ENCODE measurements around the gene HCN2.
"Not testable (repeated sequence)": the region's sequence is repeated elsewhere in the genome, so short reads cannot be mapped to it uniquely, and the experiment has no call there.

The HCN2 gene

DNA sequence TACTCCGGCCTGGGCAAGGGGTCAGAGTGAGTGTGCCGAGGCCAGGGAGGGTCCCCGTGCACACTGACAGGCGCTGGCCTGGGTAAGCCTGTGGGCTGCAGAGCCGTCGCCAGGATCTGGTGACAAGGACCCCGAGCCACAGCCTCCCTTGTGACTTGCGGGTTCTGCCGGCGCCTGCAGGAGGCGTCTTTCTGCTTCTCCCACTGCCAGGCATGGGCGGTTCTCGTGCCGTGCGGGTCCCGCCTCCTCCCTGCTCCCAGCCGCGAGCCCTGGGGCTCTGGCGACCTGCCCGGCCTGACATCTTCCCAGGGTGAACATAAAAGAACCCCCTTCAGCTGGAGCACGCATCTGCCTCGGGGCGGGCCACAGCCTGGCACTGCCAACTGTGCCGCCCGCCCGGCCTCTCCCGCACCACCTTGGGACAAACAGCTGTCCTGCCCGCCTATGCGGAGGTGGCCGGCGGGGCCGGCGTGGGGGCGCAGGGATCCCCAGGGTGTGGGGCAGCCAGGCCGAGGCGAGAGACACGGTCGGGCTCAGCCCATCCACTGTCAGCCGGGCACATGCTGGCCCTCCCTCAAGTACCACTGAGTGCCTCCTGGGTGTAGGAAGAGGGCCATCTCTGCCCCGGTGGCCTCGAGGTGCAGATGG lies 1.5 kb upstream of the HCN2 start:
- peak; percentile 71 for DNase-seq

DNA sequence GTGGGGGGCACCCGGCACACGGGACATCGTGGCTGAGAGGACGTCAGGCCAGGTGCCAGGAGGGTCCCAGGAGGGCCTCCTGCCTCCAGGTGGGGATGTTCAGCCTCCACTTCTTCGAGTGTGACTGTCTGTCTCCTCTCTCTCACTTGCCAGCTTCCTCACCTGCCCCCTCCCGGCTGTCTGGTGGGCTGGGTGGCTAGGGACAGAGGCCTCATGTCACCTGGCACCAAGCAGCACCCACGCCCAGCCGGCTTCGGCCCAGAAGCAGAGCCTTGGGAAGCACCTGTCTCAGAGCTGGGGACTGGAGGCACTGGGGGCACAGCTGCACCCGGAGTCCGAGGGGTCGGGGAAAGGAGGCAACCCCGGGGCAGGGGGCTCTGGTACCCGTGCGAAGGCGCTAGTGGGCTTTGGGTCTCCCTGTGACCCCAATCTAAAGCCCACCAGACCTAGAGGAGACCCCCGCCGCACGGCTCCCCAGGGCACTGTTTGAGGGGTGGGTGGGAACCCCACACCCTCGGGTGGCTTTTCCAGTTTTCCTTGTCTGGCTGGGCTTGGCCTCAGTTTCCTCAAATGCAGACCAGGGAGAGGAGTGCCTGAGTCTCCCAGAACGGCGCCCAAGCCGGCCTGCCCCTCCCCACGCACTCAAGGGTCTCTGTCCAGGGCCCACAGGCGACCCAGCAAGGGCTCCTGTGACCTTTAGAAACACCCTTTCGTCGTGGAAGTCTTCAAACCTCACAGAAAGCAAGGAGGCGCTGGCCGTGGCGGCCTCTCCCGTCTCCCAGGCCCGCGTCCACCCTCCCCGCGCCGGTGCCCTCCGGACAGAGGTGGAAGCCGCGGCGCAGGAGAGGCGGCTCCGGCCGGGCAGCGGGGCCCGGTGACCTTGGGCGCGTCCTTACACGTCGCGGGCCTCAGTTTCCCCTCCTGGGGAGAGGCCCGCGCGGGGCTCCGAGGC lies 664 bp upstream of the HCN2 start:
- DNase-seq, result peak; percentile 31

GRCh38 chr19:590396-590745 lies 690 bp downstream of the HCN2 start:
- peak; percentile 16 for DNase-seq

DNA sequence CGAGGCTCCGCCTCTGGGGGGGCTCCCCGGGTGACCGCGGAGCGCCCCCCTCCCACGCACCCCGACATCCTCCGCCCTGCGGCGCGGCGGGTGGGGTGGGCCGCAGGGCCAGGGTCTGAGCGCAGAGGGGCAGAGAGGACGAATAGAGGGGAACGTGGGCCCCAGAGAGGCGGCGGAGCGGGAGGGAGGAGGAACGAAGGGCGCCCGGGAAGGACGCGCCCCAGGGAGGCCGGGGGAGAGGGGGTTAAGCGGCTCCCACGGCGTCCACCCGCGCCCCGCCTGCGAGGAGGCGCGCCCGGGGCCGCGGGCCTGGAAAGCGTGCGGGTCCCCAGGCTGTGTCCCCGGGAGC lies 1.0 kb downstream of the HCN2 start:
- no peak for DNase-seq

GRCh38 chr19:591099-591958 lies 1.6 kb downstream of the HCN2 start:
- DNase-seq, result no peak

DNA sequence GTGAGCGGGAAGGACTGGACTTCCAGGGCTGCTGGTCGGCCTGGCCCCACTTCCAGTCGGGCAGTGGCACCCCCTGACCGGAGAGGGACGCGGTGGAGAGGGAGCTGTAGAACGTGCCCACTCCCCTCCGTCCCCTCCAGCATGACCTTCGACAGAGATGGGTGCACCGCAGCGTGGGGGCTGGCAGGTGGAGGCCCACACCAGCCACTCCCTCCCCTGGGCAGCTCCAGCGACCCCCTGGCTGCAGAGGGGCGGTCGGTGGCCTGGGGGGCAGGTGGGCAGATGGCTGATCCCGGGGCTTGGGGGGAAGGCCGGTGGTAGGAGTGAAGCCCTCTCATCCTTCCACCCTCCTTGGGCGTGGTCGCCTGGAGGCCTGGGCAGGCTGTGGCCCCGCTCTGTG lies 2.4 kb downstream of the HCN2 start:
- DNase-seq, result no peak

DNA sequence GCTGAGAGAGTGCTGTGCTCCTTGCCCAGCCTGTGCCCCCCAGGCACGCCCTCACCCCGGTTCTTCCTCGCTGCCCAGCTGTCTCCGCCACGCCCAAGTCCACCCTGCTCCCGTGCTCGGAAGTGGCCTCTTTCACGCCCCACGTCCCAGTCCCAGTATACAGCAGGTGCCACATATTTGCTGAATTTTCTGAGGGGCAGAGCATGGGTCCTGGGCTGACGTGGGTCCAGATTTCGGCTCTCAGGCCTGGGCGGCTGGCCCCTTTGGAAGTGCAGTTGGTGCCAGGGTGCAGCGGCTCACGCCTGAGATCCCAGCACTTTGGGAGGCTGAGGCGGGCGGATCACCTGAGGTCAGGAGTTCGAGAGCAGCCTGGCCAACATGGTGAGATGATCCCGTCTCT lies 3.4 kb downstream of the HCN2 start:
- no peak for DNase-seq

DNA sequence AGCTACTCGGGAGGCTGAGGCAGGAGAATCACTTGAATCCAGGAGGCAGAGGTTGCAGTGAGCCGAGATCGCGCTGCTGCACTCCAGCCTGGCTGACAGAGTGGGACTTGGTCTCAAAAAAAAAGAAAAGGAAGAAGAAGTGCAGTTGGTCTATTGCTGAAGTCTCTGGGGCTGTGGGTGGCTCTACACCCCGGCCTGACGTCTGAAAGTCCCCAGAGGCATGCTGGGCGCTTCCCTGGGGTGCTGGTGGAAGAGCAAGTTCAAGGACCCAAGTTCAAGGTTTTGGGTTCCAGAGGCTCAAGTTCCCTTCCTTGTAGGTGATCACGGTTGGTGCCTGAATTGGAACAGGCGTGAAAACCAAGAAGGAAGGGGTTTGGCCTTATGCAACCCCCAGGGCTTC lies 3.8 kb downstream of the HCN2 start:
- DNase-seq, result no peak

DNA sequence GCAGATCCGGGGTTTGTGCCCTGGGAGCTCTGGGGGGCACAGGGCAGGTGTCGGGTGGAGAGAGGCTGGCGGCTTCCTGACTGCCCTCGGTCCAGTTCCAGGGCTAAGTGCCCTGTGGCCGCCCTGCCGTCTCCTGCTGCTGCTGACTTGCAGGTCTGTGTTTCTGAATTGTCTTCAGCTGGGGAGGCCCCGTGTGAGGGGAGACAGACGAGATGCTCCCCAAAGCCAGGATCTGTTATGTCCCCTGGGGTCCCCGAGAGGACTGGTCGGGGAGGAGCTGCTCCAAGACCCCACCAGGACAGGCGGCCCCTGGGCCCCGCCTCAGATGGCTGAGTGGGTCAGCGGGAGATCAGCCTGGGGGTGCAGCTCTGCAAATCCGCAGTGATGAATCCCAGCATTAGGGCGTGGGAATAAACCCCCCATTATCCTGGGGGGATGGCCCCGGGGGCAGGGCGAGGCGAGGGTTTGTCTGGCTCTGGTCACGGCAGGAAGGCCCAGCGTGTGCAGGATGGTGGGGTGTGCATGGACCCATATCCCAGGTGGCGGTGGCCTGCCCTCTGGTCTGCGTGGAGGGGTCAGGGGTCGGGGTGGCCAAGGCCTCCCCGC lies 4.7 kb downstream of the HCN2 start:
- DNase-seq, result no peak

DNA sequence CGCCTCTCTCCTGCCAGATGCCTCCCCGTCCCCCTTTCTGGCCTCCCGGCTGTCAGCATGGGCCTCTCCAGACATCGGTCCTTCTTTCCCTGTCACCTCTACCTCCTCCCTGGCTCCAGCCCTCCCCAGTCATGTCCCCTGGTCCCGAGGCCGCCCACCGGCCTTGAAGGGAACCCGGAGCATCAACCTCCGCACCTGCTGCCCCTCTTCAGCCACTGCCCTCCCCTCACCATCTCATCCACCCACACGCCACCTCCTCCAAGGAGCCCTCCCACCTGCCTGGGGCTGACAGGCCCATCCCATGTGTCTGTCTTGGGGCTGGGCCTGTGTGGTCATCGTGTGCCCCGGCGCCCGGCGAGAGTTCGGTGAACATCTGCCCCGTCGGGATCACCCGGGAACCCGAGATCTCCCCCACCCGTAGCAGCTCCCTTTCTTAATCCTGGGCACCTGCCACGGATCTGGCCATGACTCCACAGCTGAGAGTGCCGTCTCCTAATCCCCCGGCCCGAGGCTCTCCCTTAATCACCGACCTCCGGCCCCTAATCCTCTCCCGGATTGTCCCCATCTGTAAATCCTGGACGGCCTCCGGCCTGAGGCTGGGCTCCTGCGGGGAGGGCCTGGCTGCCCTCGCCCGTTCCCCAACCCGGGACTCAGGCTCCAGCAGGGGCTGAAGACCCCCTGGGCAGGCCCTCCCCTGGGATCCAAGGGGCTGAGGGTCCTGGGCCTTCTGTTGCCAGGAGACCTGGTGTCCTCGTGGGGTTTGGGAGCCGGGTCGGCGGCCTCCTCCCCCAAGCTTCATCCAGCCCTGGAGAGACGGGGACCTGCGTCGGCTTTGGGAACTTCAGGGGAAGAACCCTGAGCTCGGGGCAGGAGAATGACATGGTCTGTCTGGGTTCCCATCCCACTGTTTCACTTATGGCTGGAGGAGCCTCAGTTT lies 5.9 kb downstream of the HCN2 start:
- no peak for DNase-seq

- no peak for DNase-seq
Measured at GRCh38 chr19:596263-596655, 6.6 kb downstream of the HCN2 start.

DNA sequence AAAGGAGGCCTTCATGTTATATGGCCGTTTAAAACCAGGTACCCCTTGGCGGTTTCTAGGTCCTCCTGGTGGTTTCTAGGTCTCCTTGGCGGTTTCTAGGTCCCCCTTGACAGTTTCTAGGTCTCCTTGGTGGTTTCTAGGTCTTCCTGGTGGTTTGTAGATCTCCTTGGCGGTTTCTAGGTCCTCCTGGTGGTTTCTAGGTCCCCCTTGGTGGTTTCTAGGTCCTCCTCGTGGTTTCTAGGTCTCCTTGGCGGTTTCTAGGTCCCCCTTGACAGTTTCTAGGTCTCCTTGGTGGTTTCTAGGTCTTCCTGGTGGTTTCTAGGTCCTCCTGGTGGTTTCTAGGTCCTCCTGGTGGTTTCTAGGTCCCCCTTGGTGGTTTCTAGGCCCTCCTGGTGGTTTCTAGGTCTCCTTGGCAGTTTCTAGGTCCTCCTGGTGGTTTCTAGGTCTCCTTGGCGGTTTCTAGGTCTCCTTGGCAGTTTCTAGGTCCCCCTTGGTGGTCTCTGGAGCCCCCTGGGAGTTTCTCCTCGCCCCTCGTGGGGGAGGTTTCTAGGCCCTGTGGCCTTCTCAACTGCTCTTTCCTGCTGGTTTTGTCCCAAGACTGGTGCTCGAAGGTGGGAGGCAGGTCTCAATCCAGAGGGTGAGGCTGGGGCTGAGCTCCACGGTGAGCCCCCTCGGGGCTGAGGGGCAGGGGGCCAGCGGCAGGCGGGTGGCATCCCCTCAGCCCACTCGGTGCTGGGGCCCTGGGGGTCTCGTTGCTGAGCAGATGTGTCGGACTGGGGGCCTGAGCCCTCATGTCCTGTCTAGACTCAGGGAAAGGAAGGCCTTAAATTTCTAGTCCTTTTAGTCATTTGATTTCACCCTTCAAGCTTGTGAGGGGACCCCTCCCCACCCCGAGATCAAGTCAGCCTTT lies 8.0 kb downstream of the HCN2 start:
- DNase-seq, result no peak

DNA sequence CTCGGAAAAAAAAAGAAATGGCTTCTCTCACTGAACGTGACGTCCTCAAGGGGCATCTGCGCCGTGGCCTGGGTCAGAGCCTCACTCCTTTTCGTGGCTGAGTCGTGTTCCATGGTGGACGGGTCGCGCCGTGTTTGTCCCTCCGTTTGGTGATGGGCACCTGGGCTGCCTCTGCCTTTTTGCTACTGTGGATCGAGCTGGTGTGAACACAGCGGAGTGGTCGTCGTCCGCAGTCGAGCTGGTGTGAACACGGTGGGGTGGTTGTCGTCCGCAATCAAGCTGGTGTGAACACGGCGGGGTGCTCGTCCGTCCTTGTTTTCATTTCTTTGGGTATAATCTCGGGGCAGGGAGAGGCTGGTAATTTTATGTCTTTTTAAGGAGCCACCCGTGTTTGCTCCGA lies 11.6 kb downstream of the HCN2 start:
- no peak for DNase-seq

GRCh38 chr19:601790-602189 lies 12.1 kb downstream of the HCN2 start:
- no peak for DNase-seq

- DNase-seq, result no peak
Measured at GRCh38 chr19:602391-603301, 13.0 kb downstream of the HCN2 start.

DNA sequence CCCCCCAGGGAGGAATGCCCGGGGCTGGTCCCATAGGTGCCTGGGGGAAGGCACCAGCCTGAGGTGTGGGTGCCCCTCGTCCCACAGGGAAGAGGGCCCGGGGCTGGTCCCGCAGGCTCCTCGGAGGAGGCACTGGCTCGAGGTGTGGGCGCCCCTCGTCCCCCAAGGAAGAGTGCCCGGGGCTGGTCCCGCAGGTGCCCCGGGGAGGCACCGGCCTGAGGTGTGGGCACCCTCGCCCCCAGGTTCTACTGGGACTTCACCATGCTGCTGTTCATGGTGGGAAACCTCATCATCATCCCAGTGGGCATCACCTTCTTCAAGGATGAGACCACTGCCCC lies 13.6 kb downstream of the HCN2 start:
- DNase-seq, result not testable (repeated sequence)

DNA sequence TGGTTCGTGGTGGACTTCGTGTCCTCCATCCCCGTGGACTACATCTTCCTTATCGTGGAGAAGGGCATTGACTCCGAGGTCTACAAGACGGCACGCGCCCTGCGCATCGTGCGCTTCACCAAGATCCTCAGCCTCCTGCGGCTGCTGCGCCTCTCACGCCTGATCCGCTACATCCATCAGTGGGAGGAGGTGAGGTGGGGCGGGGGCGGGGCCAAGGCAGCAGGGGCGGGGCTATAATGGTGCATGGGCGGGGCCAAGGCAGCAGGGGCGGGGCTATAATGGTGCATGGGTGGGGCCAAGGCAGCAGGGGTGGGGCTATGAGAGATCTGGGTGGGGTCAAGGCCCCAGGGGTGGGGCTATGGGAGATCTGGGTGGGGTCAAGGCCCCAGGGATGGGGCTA lies 14.1 kb downstream of the HCN2 start:
- not testable (repeated sequence) for DNase-seq

DNA sequence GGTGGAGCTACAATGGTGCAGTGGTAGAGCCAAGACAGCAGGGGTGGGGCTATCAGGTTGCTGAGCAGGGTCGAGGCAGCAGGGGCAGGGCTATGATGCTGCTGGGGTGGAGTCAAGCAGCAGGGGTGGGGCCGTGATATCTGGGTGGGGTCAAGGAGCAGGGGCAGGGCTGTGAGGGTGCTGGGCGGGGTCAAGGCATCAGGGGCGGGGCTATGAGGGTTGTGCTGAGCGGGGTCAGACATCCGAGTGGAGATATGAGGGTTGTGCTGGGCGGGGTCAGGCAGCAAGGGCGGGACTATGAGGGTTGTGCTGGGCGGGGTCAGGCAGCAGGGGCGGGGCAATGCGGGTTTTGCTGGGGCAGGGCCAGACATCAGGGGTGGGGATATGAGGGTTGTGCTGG lies 14.7 kb downstream of the HCN2 start:
- DNase-seq, result no peak

DNA sequence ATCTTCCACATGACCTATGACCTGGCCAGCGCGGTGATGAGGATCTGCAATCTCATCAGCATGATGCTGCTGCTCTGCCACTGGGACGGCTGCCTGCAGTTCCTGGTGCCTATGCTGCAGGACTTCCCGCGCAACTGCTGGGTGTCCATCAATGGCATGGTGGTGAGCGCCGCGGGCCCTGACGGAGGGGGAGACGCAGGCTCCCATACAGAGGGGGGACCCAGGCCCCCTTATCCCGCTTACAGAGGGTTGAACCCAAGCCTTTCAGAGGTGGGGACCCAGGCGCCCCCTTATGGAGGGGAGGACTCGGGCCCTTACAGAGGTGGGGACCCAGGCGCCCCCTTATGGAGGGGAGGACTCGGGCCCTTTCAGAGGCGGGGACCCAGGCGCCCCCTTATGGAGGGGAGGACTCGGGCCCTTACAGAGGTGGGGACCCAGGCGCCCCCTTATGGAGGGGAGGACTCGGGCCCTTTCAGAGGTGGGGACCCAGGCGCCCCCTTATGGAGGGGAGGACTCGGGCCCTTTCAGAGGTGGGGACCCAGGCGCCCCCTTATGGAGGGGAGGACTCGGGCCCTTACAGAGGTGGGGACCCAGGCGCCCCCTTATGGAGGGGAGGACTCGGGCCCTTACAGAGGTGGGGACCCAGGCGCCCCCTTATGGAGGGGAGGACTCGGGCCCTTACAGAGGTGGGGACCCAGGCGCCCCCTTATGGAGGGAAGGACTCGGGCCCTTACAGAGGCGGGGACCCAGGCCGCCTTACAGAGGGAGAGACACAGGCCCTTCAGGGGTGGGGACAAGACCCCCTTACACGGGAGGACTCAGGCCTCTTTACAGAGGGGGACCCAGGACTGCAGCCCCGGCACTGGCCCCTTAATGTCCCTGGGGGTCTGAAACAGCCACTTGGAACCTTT lies 15.6 kb downstream of the HCN2 start:
- not testable (repeated sequence) for DNase-seq

Data from NCI-H510A treated with DMSO at 0.1 percent for 48 hours (cell line).